ENCODE data around the gene TJP3.

Gene TJP3

GRCh38 chr19:3701200-3701599 lies 7.0 kb upstream of the TJP3 start:
- TF ChIP-seq ZBTB7A (IDR thresholded peaks at IDR 0.05; ENCODE audit: low read depth) (no peak), TCF12 (IDR thresholded peaks at IDR 0.05; ENCODE audit: low read depth) (no peak), REST (IDR thresholded peaks at IDR 0.05; ENCODE audit: low read depth) (no peak), NFIC (IDR thresholded peaks at IDR 0.05) (no peak), EP300 (IDR thresholded peaks at IDR 0.05; ENCODE audit: borderline replicate concordance) (no peak), CEBPB (IDR thresholded peaks at IDR 0.05) (no peak), FOXM1 (IDR thresholded peaks at IDR 0.05; ENCODE audit: borderline replicate concordance, low read depth) (no peak), MAX (IDR thresholded peaks at IDR 0.05) (no peak), TEAD4 (IDR thresholded peaks at IDR 0.05) (no peak), YY1 (IDR thresholded peaks at IDR 0.05; ENCODE audit: low read depth) (no peak)

DNA sequence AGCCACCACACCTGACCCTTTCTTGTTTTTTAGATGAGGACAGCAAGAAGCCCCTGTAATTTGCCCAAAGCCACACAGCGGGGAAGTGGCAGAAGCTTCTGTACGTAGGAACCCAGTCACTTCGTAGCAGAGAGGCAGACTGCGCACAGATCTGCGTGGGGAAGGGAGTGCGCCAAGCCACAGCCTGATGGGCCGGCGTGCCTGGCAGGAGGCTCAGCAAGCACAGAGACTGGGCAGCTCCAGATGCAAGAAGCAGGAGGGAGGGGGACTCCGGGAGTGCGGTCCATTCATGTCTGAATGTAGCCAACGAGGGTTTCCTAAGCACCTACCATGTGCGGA lies 347 bp upstream of the TJP3 start:
- TF ChIP-seq TEAD4 (IDR thresholded peaks at IDR 0.05), result no peak
- TF ChIP-seq NFIC (IDR thresholded peaks at IDR 0.05), result no peak
- TF ChIP-seq REST (IDR thresholded peaks at IDR 0.05; ENCODE audit: low read depth), result no peak
- no peak for TF ChIP-seq CREB1 (IDR thresholded peaks at IDR 0.05; ENCODE audit: low read depth)
- no peak for TF ChIP-seq EP300 (IDR thresholded peaks at IDR 0.05; ENCODE audit: borderline replicate concordance)
- TF ChIP-seq TAF1 (IDR thresholded peaks at IDR 0.05; ENCODE audit: low read depth), result 0 out of 2 replicates have a peak, but pooled peaks have one; percentile 15
- TF ChIP-seq CEBPB (IDR thresholded peaks at IDR 0.05), result no peak
- TF ChIP-seq YY1 (IDR thresholded peaks at IDR 0.05; ENCODE audit: low read depth), result no peak
- TF ChIP-seq TCF12 (IDR thresholded peaks at IDR 0.05; ENCODE audit: low read depth), result no peak

- TF ChIP-seq TEAD4 (IDR thresholded peaks at IDR 0.05) (peak; percentile 45), EP300 (IDR thresholded peaks at IDR 0.05; ENCODE audit: borderline replicate concordance) (peak; percentile 76; the same call in 1 of the 2 replicates), NFIC (IDR thresholded peaks at IDR 0.05) (peak; percentile 96), TCF12 (IDR thresholded peaks at IDR 0.05; ENCODE audit: low read depth) (peak; percentile 87), CEBPB (IDR thresholded peaks at IDR 0.05) (no peak), CREB1 (IDR thresholded peaks at IDR 0.05; ENCODE audit: low read depth) (no peak), FOXM1 (IDR thresholded peaks at IDR 0.05; ENCODE audit: borderline replicate concordance, low read depth) (peak; percentile 35; the same call in 1 of the 2 replicates), MAX (IDR thresholded peaks at IDR 0.05) (peak; percentile 80), RAD21 (IDR thresholded peaks at IDR 0.05; ENCODE audit: low read depth) (peak; percentile 20; the same call in 1 of the 2 replicates), YY1 (IDR thresholded peaks at IDR 0.05; ENCODE audit: low read depth) (no peak; the same call in 1 of the 2 replicates), REST (IDR thresholded peaks at IDR 0.05; ENCODE audit: low read depth) (no peak), ZBTB7A (IDR thresholded peaks at IDR 0.05; ENCODE audit: low read depth) (no peak)
Measured at GRCh38 chr19:3710265-3710812, 2.2 kb downstream of the TJP3 start.

GRCh38 chr19:3712663-3713611 lies 4.8 kb downstream of the TJP3 start:
- peak; percentile 80 for TF ChIP-seq NFIC (IDR thresholded peaks at IDR 0.05)
- TF ChIP-seq TAF1 (IDR thresholded peaks at IDR 0.05; ENCODE audit: low read depth), result no peak; the same call in 1 of the 2 replicates
- no peak for TF ChIP-seq EGR1 (IDR thresholded peaks at IDR 0.05)
- 0 out of 2 replicates have a peak, but pooled peaks have one; percentile 19 for TF ChIP-seq YY1 (IDR thresholded peaks at IDR 0.05; ENCODE audit: low read depth)
- TF ChIP-seq FOXM1 (IDR thresholded peaks at IDR 0.05; ENCODE audit: borderline replicate concordance, low read depth), result peak; percentile 53; the same call in 1 of the 2 replicates
- peak; percentile 29; the same call in 1 of the 2 replicates for TF ChIP-seq MAX (IDR thresholded peaks at IDR 0.05)
- TF ChIP-seq EP300 (IDR thresholded peaks at IDR 0.05; ENCODE audit: borderline replicate concordance), result peak; percentile 72
- peak; percentile 3; the same call in 1 of the 2 replicates for TF ChIP-seq USF1 (IDR thresholded peaks at IDR 0.05)
- TF ChIP-seq ZBTB7A (IDR thresholded peaks at IDR 0.05; ENCODE audit: low read depth), result peak; percentile 63
- peak; percentile 54; the same call in 1 of the 2 replicates for TF ChIP-seq TEAD4 (IDR thresholded peaks at IDR 0.05)
- no peak for TF ChIP-seq CREB1 (IDR thresholded peaks at IDR 0.05; ENCODE audit: low read depth)
- no peak for TF ChIP-seq REST (IDR thresholded peaks at IDR 0.05; ENCODE audit: low read depth)
- TF ChIP-seq TCF12 (IDR thresholded peaks at IDR 0.05; ENCODE audit: low read depth), result peak; percentile 74
- peak; percentile 17; the same call in 1 of the 2 replicates for TF ChIP-seq RAD21 (IDR thresholded peaks at IDR 0.05; ENCODE audit: low read depth)
- TF ChIP-seq CEBPB (IDR thresholded peaks at IDR 0.05), result peak; percentile 16; the same call in 1 of the 2 replicates
